HFFc6 (cell line): ENCODE measurements around the gene FCHSD2. TPM values are rescaled to one million over a fixed set of nuclear protein-coding genes. Genes with fewer than 3 reads are reported as not detected.

Source experiments
- DNase-seq: peaks from one replicate; pipeline ENCODE4 v3.0.0-alpha.2; 2018
- H3K27ac Mint-ChIP-seq: 2 replicates; pipeline ENCODE4 v1.8.0; 2020; ENCODE audit warnings: mild to moderate bottlenecking, mixed read lengths
- H3K27me3 Mint-ChIP-seq: 2 replicates; pipeline ENCODE4 v1.8.0; 2021; ENCODE audit warnings: mild to moderate bottlenecking, moderate library complexity, mixed read lengths; ENCODE audit not compliant: insufficient read depth
- H3K36me3 Mint-ChIP-seq: 2 replicates; pipeline ENCODE4 v1.8.0; 2021; ENCODE audit warnings: low read depth, mixed read lengths
- H3K4me1 Mint-ChIP-seq: 2 replicates; pipeline ENCODE4 v1.8.0; 2020; ENCODE audit warnings: low read depth, mixed read lengths
- H3K4me3 Mint-ChIP-seq: 2 replicates; pipeline ENCODE4 v1.8.0; 2020; ENCODE audit warnings: mild to moderate bottlenecking, moderate library complexity, mixed read lengths
- H3K9me3 Mint-ChIP-seq: 2 replicates; pipeline ENCODE4 v1.8.0; 2020; ENCODE audit warnings: mild to moderate bottlenecking, mixed read lengths
- CTCF ChIP-seq: fragments of 200-600 bp; sonication (generic); IDR thresholded peaks from 2 replicates; pipeline ENCODE4 v1.5.0; 2021; ENCODE audit warnings: antibody characterized with exemption, mild to moderate bottlenecking
- total RNA-seq, 6 experiments: library from RNA; stranded (reverse); fragmentation: NEBNext Ultra II Directional; extraction: Animal tissue kit (Norgen Biotek cat#: 25700); gene quantifications; 2 replicates in 1 of 6; 3 replicates in 5 of 6; pipeline ENCODE4 v1.2.3, GENCODE V29; 2021

FCHSD2 gene
- total RNA-seq, 6 experiments from 2014 or later: 58.9 to 68.2 (median 65.0) TPM

GRCh38 chr11:72959998-72960731, 182.0 kb downstream of the FCHSD2 start:
- peaks cover 2% of the 10 kb centered on the region; the same call in 1 of the 2 replicates for H3K27me3 Mint-ChIP-seq
- no peak for DNase-seq
- H3K9me3 Mint-ChIP-seq: no peaks in the 10 kb centered on the region
- H3K4me3 Mint-ChIP-seq: no peak overlapping the region
- H3K4me1 Mint-ChIP-seq: peaks cover 6% of the 10 kb centered on the region
- H3K27ac Mint-ChIP-seq: no peak overlapping the region
- TF ChIP-seq CTCF: no peak
- H3K36me3 Mint-ChIP-seq: peaks cover 30% of the 10 kb centered on the region

GRCh38 chr11:72958791-72959190, 183.3 kb downstream of the FCHSD2 start:
- H3K9me3 Mint-ChIP-seq: no peaks in the 10 kb centered on the region
- peaks cover 23% of the 10 kb centered on the region for H3K36me3 Mint-ChIP-seq
- H3K27ac Mint-ChIP-seq: no peak overlapping the region
- no peak for TF ChIP-seq CTCF
- peaks cover 5% of the 10 kb centered on the region; the same call in 1 of the 2 replicates for H3K4me1 Mint-ChIP-seq
- no peaks in the 10 kb centered on the region; the same call in 1 of the 2 replicates for H3K27me3 Mint-ChIP-seq
- DNase-seq: no peak
- H3K4me3 Mint-ChIP-seq: no peak overlapping the region; the same call in 1 of the 2 replicates

GRCh38 chr11:72955466-72955865, 186.7 kb downstream of the FCHSD2 start:
- Mint-ChIP-seq H3K4me3 (no peak overlapping the region), H3K27me3 (no peaks in the 10 kb centered on the region; the same call in 1 of the 2 replicates), H3K4me1 (peaks cover 11% of the 10 kb centered on the region), H3K27ac (no peak overlapping the region), H3K36me3 (peaks cover 21% of the 10 kb centered on the region), H3K9me3 (no peaks in the 10 kb centered on the region)
- no peak for DNase-seq
- no peak for TF ChIP-seq CTCF

GRCh38 chr11:72954860-72955259, 187.3 kb downstream of the FCHSD2 start:
- Mint-ChIP-seq H3K27ac (no peak overlapping the region), H3K9me3 (no peaks in the 10 kb centered on the region), H3K36me3 (peaks cover 22% of the 10 kb centered on the region), H3K4me3 (no peak overlapping the region), H3K4me1 (peaks cover 11% of the 10 kb centered on the region), H3K27me3 (no peaks in the 10 kb centered on the region; the same call in 1 of the 2 replicates)
- TF ChIP-seq CTCF: no peak
- DNase-seq: no peak

GRCh38 chr11:72953637-72954036, 188.5 kb downstream of the FCHSD2 start:
- Mint-ChIP-seq H3K27me3 (no peaks in the 10 kb centered on the region; the same call in 1 of the 2 replicates), H3K27ac (no peak overlapping the region), H3K4me3 (no peak overlapping the region), H3K36me3 (peaks cover 25% of the 10 kb centered on the region), H3K9me3 (no peaks in the 10 kb centered on the region), H3K4me1 (peaks cover 13% of the 10 kb centered on the region)
- DNase-seq: no peak
- no peak for TF ChIP-seq CTCF
